HepG2 (cell line): ENCODE results near the gene STX1B. TPM values are rescaled to one million over a fixed set of nuclear protein-coding genes. Genes with fewer than 3 reads are reported as not detected.

Experiments used
- ATAC-seq: fragments of 200-7000 bp; cut with Tn5 transposase; 3 replicates; pipeline ENCODE4 v1.9.1; 2020; ENCODE audit warnings: mild to moderate bottlenecking, moderate library complexity
- BruUV-seq: library from RNA; stranded (reverse); fragments of 400-500 nt; replicated peaks from 2 replicates; lab custom pipeline; 2021; lab: Mats Ljungman, UMichigan
- CTCF ChIA-PET: fragments of 300-600 bp; formaldehyde crosslinking; extraction: SDS; loops from one replicate; lab custom pipeline; 2021; ENCODE audit warnings: low total read pairs, inconsistent platforms, low intra/inter-chr PET ratio; lab: Yijun Ruan, JAX
- POLR2A ChIA-PET: fragments of 350-600 bp; sonication (Branson Sonifier 250); formaldehyde crosslinking; loops from one replicate; lab custom pipeline; 2020; ENCODE audit warnings: antibody characterized with exemption, inconsistent platforms; lab: Yijun Ruan, JAX
- DNase-seq: peaks from one replicate; pipeline ENCODE4 v3.0.0-alpha.2; 2015; ENCODE audit warnings: low spot score
- FAIRE-seq: peaks from 3 replicates; lab custom pipeline; 2011; peaks lifted over from hg19 to GRCh38; lab: Jason Lieb, UNC
- H2AFZ ChIP-seq: one replicate; pipeline ENCODE4 v1.6.1; 2011; ENCODE audit warnings: low read length, inconsistent platforms
- H3K27ac ChIP-seq: fragments of 300-600 bp; 3 replicates; pipeline ENCODE4 v1.8.0; 2011; ENCODE audit warnings: mixed run types, mild to moderate bottlenecking, mixed read lengths, low read length, inconsistent platforms; ENCODE audit not compliant: insufficient read depth; ENCODE audit errors: extremely low read length
- H3K27me3 ChIP-seq, 2 experiments: fragments of 200-600 bp in 1 of 2; 2 replicates in 1 of 2; 3 replicates in 1 of 2; pipeline versions ENCODE4 v1.6.0 to v1.8.0; 2011; ENCODE audit warnings: low read length in 2 of 2, mild to moderate bottlenecking in 2 of 2, moderate library complexity in 2 of 2, inconsistent platforms in 1 of 2; ENCODE audit not compliant: insufficient read depth in 2 of 2, control insufficient read depth in 1 of 2
- H3K36me3 ChIP-seq, 2 experiments: fragments of 200-600 bp in 1 of 2; replicated peaks in 1 of 2; 2 replicates in 1 of 2; 3 replicates in 1 of 2; pipeline versions ENCODE4 v1.5.1 to v1.8.0; 2011; ENCODE audit warnings: low read length in 2 of 2, inconsistent platforms in 1 of 2; ENCODE audit not compliant: insufficient read depth in 2 of 2, control insufficient read depth in 1 of 2
- H3K4me1 ChIP-seq: 2 replicates; pipeline ENCODE4 v1.5.1; 2012; ENCODE audit warnings: low read length, inconsistent platforms; ENCODE audit not compliant: insufficient read depth
- H3K4me2 ChIP-seq: 2 replicates; pipeline ENCODE4 v1.6.0; 2011; ENCODE audit warnings: low read depth, low read length, inconsistent platforms
- H3K4me3 ChIP-seq, 3 experiments: fragments of 200-600 bp in 1 of 3; sonication (generic), shearing (Covaris generic) in 1 of 3; replicated peaks in 1 of 3; 2 replicates each; pipeline ENCODE4 v1.5.1; 2011 to 2016; ENCODE audit warnings: low read length in 3 of 3, inconsistent platforms in 2 of 3, low read depth in 2 of 3, mild to moderate bottlenecking in 2 of 3, control low read depth in 1 of 3, mixed read lengths in 1 of 3; ENCODE audit not compliant: insufficient read depth in 1 of 3
- H3K79me2 ChIP-seq: one replicate; pipeline ENCODE4 v1.6.1; 2011; ENCODE audit warnings: low read length, inconsistent platforms; ENCODE audit not compliant: insufficient read depth
- H3K9ac ChIP-seq: 2 replicates; pipeline ENCODE4 v1.6.0; 2011; ENCODE audit warnings: mild to moderate bottlenecking, low read depth, low read length, inconsistent platforms; ENCODE audit not compliant: insufficient read depth
- H3K9me3 ChIP-seq: 2 replicates; pipeline ENCODE4 v1.5.1; 2012; ENCODE audit warnings: mild to moderate bottlenecking, low read length
- H4K20me1 ChIP-seq: 2 replicates; pipeline ENCODE4 v1.6.0; 2011; ENCODE audit warnings: inconsistent platforms, mild to moderate bottlenecking, low read length, moderate library complexity; ENCODE audit not compliant: insufficient read depth
- AGO2 ChIP-seq: fragments of 200-400 bp; formaldehyde crosslinking; optimal IDR thresholded peaks from 2 replicates; pipeline ENCODE3; 2017; ENCODE audit warnings: mild to moderate bottlenecking, low read depth, low read length, moderate library complexity
- AHR ChIP-seq: IDR thresholded peaks from 2 replicates; pipeline ENCODE4 v1.6.1; 2018; ENCODE audit warnings: missing genetic modification reagents, missing compliant biosample characterization
- FOXC1 ChIP-seq: sonication (generic); formaldehyde crosslinking; IDR thresholded peaks from 2 replicates; pipeline ENCODE4 v1.8.0; 2022; ENCODE audit warnings: mild to moderate bottlenecking, missing genetic modification reagents, borderline replicate concordance
- KAT7 ChIP-seq: IDR thresholded peaks from 2 replicates; pipeline ENCODE4 v1.6.1; 2018; ENCODE audit warnings: borderline replicate concordance, missing compliant biosample characterization
- MTF2 ChIP-seq: sonication (generic); formaldehyde crosslinking; IDR thresholded peaks from 2 replicates; pipeline ENCODE4 v1.5.0; 2020; ENCODE audit warnings: missing genetic modification reagents, borderline replicate concordance
- NCOA5 ChIP-seq: sonication (generic); formaldehyde crosslinking; IDR thresholded peaks from 2 replicates; pipeline ENCODE4 v1.4.0; 2020; ENCODE audit warnings: missing genetic modification reagents
- PCBP2 ChIP-seq: fragments of 200-400 bp; formaldehyde crosslinking; optimal IDR thresholded peaks from 2 replicates; pipeline ENCODE3; 2018; ENCODE audit warnings: low read length, low read depth; ENCODE audit not compliant: poor library complexity, severe bottlenecking
- RNF2 ChIP-seq: fragments of 450-650 bp; conservative IDR thresholded peaks from 2 replicates; pipeline ENCODE4 v1.6.1; 2016; ENCODE audit warnings: low read depth
- SMC3 ChIP-seq: IDR thresholded peaks from 2 replicates; pipeline ENCODE4 v1.6.1; 2011; ENCODE audit warnings: low read length, improper control_type of control experiment
- STAG1 ChIP-seq: sonication (generic); formaldehyde crosslinking; IDR thresholded peaks from 2 replicates; pipeline ENCODE4 v1.4.0; 2020; ENCODE audit warnings: missing genetic modification reagents
- TEF ChIP-seq: sonication (generic); formaldehyde crosslinking; IDR thresholded peaks from 2 replicates; pipeline ENCODE4 v1.5.0; 2020; ENCODE audit warnings: missing genetic modification reagents
- U2AF1 ChIP-seq: fragments of 200-400 bp; formaldehyde crosslinking; optimal IDR thresholded peaks from 2 replicates; pipeline ENCODE3; 2017; ENCODE audit warnings: mild to moderate bottlenecking, low read depth, low read length
- XBP1 ChIP-seq: sonication (generic); formaldehyde crosslinking; IDR thresholded peaks from 2 replicates; pipeline ENCODE4 v1.5.0; 2020; ENCODE audit warnings: missing genetic modification reagents
- ZBTB33 ChIP-seq: sonication (generic); formaldehyde crosslinking; IDR thresholded peaks from 2 replicates; pipeline ENCODE4 v1.4.0; 2020; ENCODE audit warnings: missing genetic modification reagents
- ZNF205 ChIP-seq: IDR thresholded peaks from 2 replicates; pipeline ENCODE4 v1.6.1; 2018; ENCODE audit warnings: missing biosample characterization, missing genetic modification reagents
- ZNF296 ChIP-seq: sonication (generic); formaldehyde crosslinking; conservative IDR thresholded peaks from 2 replicates; pipeline ENCODE4 v1.5.0; 2020; ENCODE audit warnings: mild to moderate bottlenecking, missing genetic modification reagents
- WGBS: methylation state at CpG from one replicate; pipeline ENCODE4 v1.1.6; 2017; ENCODE audit warnings: low lambda C conversion rate; 5-methylcytosine and 5-hydroxymethylcytosine counted together
- in situ Hi-C: cut with HindIII; loops from 2 replicates; pipeline ENCODE4 v1.10.0; 2017; ENCODE audit warnings: low pct_unique_long_range_greater_than_20kb; ENCODE audit not compliant: extremely low pct_ligation_motif_present
- intact Hi-C: fragments of 100-400 bp; cut with micrococcal nuclease; formaldehyde crosslinking; loops from one replicate; pipeline ENCODE4 v1.10.0; 2022; ENCODE audit not compliant: unreplicated experiment
- polyA plus RNA-seq, 8 experiments: library from polyadenylated mRNA; depleted of rRNA in 3 of 8; stranded (reverse) in 7 of 8; unstranded in 1 of 8; fragments of >200 nt; fragmentation: Illumina TruSeq in 4 of 8; extraction: Trizol in 4 of 8; gene quantifications; 2 replicates each; pipeline versions ENCODE4 v1.2.1 to v1.2.3, GENCODE V29; 2011 to 2016; ENCODE audit warnings: low read depth in 4 of 8, missing spikeins in 1 of 8, mixed read lengths in 1 of 8; ENCODE audit not compliant: insufficient read depth in 1 of 8
- total RNA-seq, 5 experiments: library from RNA; depleted of rRNA; stranded (reverse); fragments of >200 nt; fragmentation: Illumina TruSeq; extraction: Trizol; gene quantifications; 2 replicates each; pipeline ENCODE4 v1.2.3, GENCODE V29; 2016; ENCODE audit warnings: low read depth in 1 of 5

Gene STX1B
- total and polyA plus RNA-seq, 2 of the 13 experiments (the other 11 are each of a cell fraction or from before 2014, with no cell fraction given) = 2.1 to 3.0 TPM

- no peaks in the 10 kb centered on the region; the same call in 1 of the 2 replicates for H4K20me1 ChIP-seq
- no peak for FAIRE-seq
- ChIA-PET POLR2A (no interaction called here), CTCF (no interaction called here)
- no TSS peak for BruUV-seq
- DNase-seq = no peak
- no peak overlapping the region for H2AFZ ChIP-seq
- H3K4me2 ChIP-seq = no peak overlapping the region
- intact Hi-C loops = no loop called here
- H3K27ac ChIP-seq = no peak overlapping the region
- peaks cover 56 to 86% of the 10 kb centered on the region in 2 experiments for H3K36me3 ChIP-seq
- 97% methylated on average over 6 of the region's 6 CpGs for WGBS
- ATAC-seq = no peak
- H3K9me3 ChIP-seq = no peaks in the 10 kb centered on the region
- no peak for TF ChIP-seq PCBP2
- TF ChIP-seq NCOA5 = no peak
- TF ChIP-seq RNF2 = no peak
- no peak for TF ChIP-seq FOXC1
- no peak for TF ChIP-seq MTF2 (CRISPR knock-in tag)
- TF ChIP-seq ZNF296 (CRISPR knock-in tag) = no peak
- no peak for TF ChIP-seq KAT7
- no peak for TF ChIP-seq ZNF205
- H3K9ac ChIP-seq = no peak overlapping the region
- in situ Hi-C loops = no loop called here
- no peaks in the 10 kb centered on the region for H3K79me2 ChIP-seq
- no peak overlapping the region for H3K4me3 ChIP-seq
- H3K27me3 ChIP-seq = no peaks in the 10 kb centered on the region
- H3K4me1 ChIP-seq = no peaks in the 10 kb centered on the region
Observed at GRCh38 chr16:30974348-30974747, 36.1 kb downstream of the STX1B start.

- Histone ChIP-seq H3K4me3 (no peak overlapping the region), H3K4me1 (no peaks in the 10 kb centered on the region), H3K27me3 (no peaks in the 10 kb centered on the region), H2AFZ (no peak overlapping the region), H3K79me2 (no peaks in the 10 kb centered on the region), H3K4me2 (no peak overlapping the region), H3K36me3 (peaks cover 61 to 83% of the 10 kb centered on the region in 2 experiments), H3K27ac (no peak overlapping the region), H3K9me3 (no peaks in the 10 kb centered on the region), H3K9ac (no peak overlapping the region), H4K20me1 (no peaks in the 10 kb centered on the region; the same call in 1 of the 2 replicates)
- DNase-seq = peak; percentile 38
- in situ Hi-C loops = no loop called here
- TF ChIP-seq TEF = no peak
- peak; percentile 89 for TF ChIP-seq ZBTB33 (CRISPR knock-in tag)
- TF ChIP-seq U2AF1 = no peak
- 0 out of 2 replicates have a peak, but pooled peaks have one; percentile 5 for TF ChIP-seq SMC3
- TF ChIP-seq AGO2 = peak; percentile 30
- no peak for TF ChIP-seq AHR (CRISPR knock-in tag)
- TF ChIP-seq STAG1 (CRISPR knock-in tag) = peak; percentile 25; the same call in 1 of the 2 replicates
- TF ChIP-seq XBP1 (CRISPR knock-in tag) = no peak
- 91% methylated on average over 7 of the region's 7 CpGs for WGBS
- no TSS peak for BruUV-seq
- ChIA-PET CTCF (no interaction called here), POLR2A (interaction anchor here (1.2 kb wide), 1 partner anchor 14 kb away, joined by 3 read pairs; no protein-coding TSS in a partner anchor)
- intact Hi-C loops = no loop called here
- peak; percentile 64 for ATAC-seq
- FAIRE-seq = no peak
Observed at GRCh38 chr16:30972872-30973271, 37.6 kb downstream of the STX1B start.
